ENCODE data around the gene TRAPPC5. TPM values are rescaled to one million over a fixed set of nuclear protein-coding genes. Genes with fewer than 3 reads are reported as not detected.

Gene TRAPPC5
- total RNA-seq, 1 experiment from 2014 or later, result 101 TPM

- CTCF ChIA-PET, result interaction anchor here (1.5 kb wide), 1 partner anchor 36 kb away, joined by 5 read pairs; the partner anchor contains the start of gene TRAPPC5
- H3K4me1 ChIP-seq (ENCODE audit: control insufficient read depth in 1 of 2, insufficient read depth in 2 of 2, low read length in 2 of 2), result peaks cover 0 to 13% of the 10 kb centered on the region in 2 experiments; a peak in 2 of 4 replicates
- no peak for TF ChIP-seq FOSL1 (IDR thresholded peaks at IDR 0.05; ENCODE audit: low read depth)
- no peak for TF ChIP-seq CBX3 (IDR thresholded peaks at IDR 0.05; ENCODE audit: low read depth)
- TF ChIP-seq ZBTB33 (IDR thresholded peaks at IDR 0.05; ENCODE audit: extremely low read depth, insufficient replicate concordance, low read length), result no peak
- no peak for TF ChIP-seq CTCF (IDR thresholded peaks at IDR 0.05 in 2 of 3, conservative IDR thresholded peaks at IDR 0.05 in 1 of 3; ENCODE audit: borderline replicate concordance in 1 of 3, insufficient read depth in 1 of 3, low read depth in 2 of 3, low read length in 2 of 3)
- no peak for TF ChIP-seq ZNF274 (IDR thresholded peaks at IDR 0.05; ENCODE audit: low read depth, low read length)
- H2AFZ ChIP-seq (ENCODE audit: low read depth, low read length, poor library complexity, severe bottlenecking), result no peak overlapping the region
- no peak overlapping the region for H3K4me2 ChIP-seq (ENCODE audit: low read length)
- H3K27me3 ChIP-seq (ENCODE audit: insufficient read depth, low read length), result no peaks in the 10 kb centered on the region
- H3K9me3 ChIP-seq (ENCODE audit: control insufficient read depth in 1 of 2, insufficient read depth in 1 of 2, low read depth in 1 of 2, low read length in 2 of 2), result no peaks in the 10 kb centered on the region
- no peaks in the 10 kb centered on the region for H3K79me2 ChIP-seq (ENCODE audit: insufficient read depth, low read length)
- intact Hi-C loops (cut with micrococcal nuclease), result no loop called here
- no TSS peak for BruUV-seq (replicated peaks)
- no peak overlapping the region for H3K4me3 ChIP-seq (replicated peaks in 1 of 2; ENCODE audit: low read depth in 1 of 2, low read length in 2 of 2)
- RAD21 ChIA-PET (ENCODE audit: low non-redundant PET in 1 of 2, low total read pairs in 2 of 2, uncharacterized antibody in 2 of 2, unreplicated experiment in 2 of 2), result interaction anchor here in 1 of 2 experiments (1.6 kb wide), 1 partner anchor 77 kb away, joined by 3 read pairs; no protein-coding TSS in a partner anchor
- no peaks in the 10 kb centered on the region for H3K9me2 ChIP-seq (ENCODE audit: insufficient read depth)
- no peak for DNase-seq (ENCODE audit: low read depth, low spot score)
- POLR2A ChIA-PET, result no interaction called here
- H3K9ac ChIP-seq (ENCODE audit: low read length), result no peak overlapping the region
- H4K20me1 ChIP-seq (ENCODE audit: insufficient read depth), result no peaks in the 10 kb centered on the region
- H3K36me3 ChIP-seq (ENCODE audit: control insufficient read depth in 1 of 2, insufficient read depth in 2 of 2, low read length in 2 of 2), result peaks cover 0 to 11% of the 10 kb centered on the region in 2 experiments; a peak in 1 of 4 replicates
- ATAC-seq, result no peak
- H3K27ac ChIP-seq (ENCODE audit: low read depth, low read length), result no peak overlapping the region
Observed at GRCh38 chr19:7645163-7645562, 35.5 kb upstream of the TRAPPC5 start.
